HepG2 (cell line): ENCODE results near the gene NAB2. TPM values are rescaled to one million over a fixed set of nuclear protein-coding genes. Genes with fewer than 3 reads are reported as not detected.
A peak's percentile ranks its signal among the peaks of the same experiment; 100 is the strongest.

Experiments
- ATF7-NPFF ChIP-seq: sonication (generic); formaldehyde crosslinking; IDR thresholded peaks from 2 replicates; pipeline ENCODE4 v1.8.1; 2023; ENCODE audit warnings: mild to moderate bottlenecking, low read depth, missing genetic modification reagents, moderate library complexity
- CHD4 ChIP-seq: fragments of 200-600 bp; sonication (generic); IDR thresholded peaks from 2 replicates; pipeline ENCODE4 v1.7.0; 2017; ENCODE audit warnings: mild to moderate bottlenecking, low read length, borderline replicate concordance
- ERF ChIP-seq: IDR thresholded peaks from 2 replicates; pipeline ENCODE4 v1.6.1; 2018; ENCODE audit warnings: missing biosample characterization, missing genetic modification reagents
- HNF4A ChIP-seq: sonication (generic); formaldehyde crosslinking; IDR thresholded peaks from 2 replicates; pipeline ENCODE4 v1.4.0; 2020; ENCODE audit warnings: missing genetic modification reagents
- HNRNPK ChIP-seq: fragments of 200-400 bp; formaldehyde crosslinking; IDR thresholded peaks from 2 replicates; pipeline ENCODE4 v1.6.1; 2018; ENCODE audit warnings: low read length, low read depth, moderate library complexity, mild to moderate bottlenecking; ENCODE audit not compliant: poor library complexity, severe bottlenecking
- HOXD1 ChIP-seq: sonication (generic); formaldehyde crosslinking; IDR thresholded peaks from 2 replicates; pipeline ENCODE4 v1.5.0; 2020; ENCODE audit warnings: missing genetic modification reagents
- KMT2A ChIP-seq: sonication (generic); formaldehyde crosslinking; IDR thresholded peaks from 2 replicates; pipeline ENCODE4 v1.4.0; 2020; ENCODE audit warnings: missing genetic modification reagents
- KMT2B ChIP-seq: IDR thresholded peaks from 2 replicates; pipeline ENCODE4 v1.6.1; 2016; ENCODE audit warnings: missing genetic modification reagents, missing compliant biosample characterization
- NFKBIZ ChIP-seq: IDR thresholded peaks from 2 replicates; pipeline ENCODE4 v1.6.1; 2018; ENCODE audit warnings: missing genetic modification reagents, missing compliant biosample characterization
- NFYC ChIP-seq: IDR thresholded peaks from 2 replicates; pipeline ENCODE4 v1.6.1; 2016; ENCODE audit warnings: missing genetic modification reagents, missing compliant biosample characterization
- SALL2 ChIP-seq: sonication (generic); formaldehyde crosslinking; IDR thresholded peaks from 2 replicates; pipeline ENCODE4 v1.8.1; 2023; ENCODE audit warnings: mild to moderate bottlenecking, missing genetic modification reagents, inconsistent platforms
- ZMYM4 ChIP-seq: sonication (generic); formaldehyde crosslinking; IDR thresholded peaks from 2 replicates; pipeline ENCODE4 v1.8.1; 2023; ENCODE audit warnings: mild to moderate bottlenecking, missing genetic modification reagents
- ZNF30 ChIP-seq: sonication (generic); formaldehyde crosslinking; IDR thresholded peaks from 2 replicates; pipeline ENCODE4 v1.5.0; 2020; ENCODE audit warnings: mild to moderate bottlenecking, missing genetic modification reagents
- ZNF331 ChIP-seq: sonication (generic); formaldehyde crosslinking; IDR thresholded peaks from 2 replicates; pipeline ENCODE4 v1.4.0; 2020; ENCODE audit warnings: missing genetic modification reagents
- ZNF33B ChIP-seq: sonication (generic); formaldehyde crosslinking; IDR thresholded peaks from 2 replicates; pipeline ENCODE4 v1.5.1; 2020; ENCODE audit warnings: mild to moderate bottlenecking, missing genetic modification reagents
- ZNF431 ChIP-seq: sonication (generic); formaldehyde crosslinking; IDR thresholded peaks from 2 replicates; pipeline ENCODE4 v1.9.0; 2022; ENCODE audit warnings: missing genetic modification reagents, low read depth, mild to moderate bottlenecking, borderline replicate concordance
- ZNF574 ChIP-seq: sonication (generic); formaldehyde crosslinking; IDR thresholded peaks from 2 replicates; pipeline ENCODE4 v1.4.0; 2020; ENCODE audit warnings: missing genetic modification reagents
- ZNF597 ChIP-seq: sonication (generic); formaldehyde crosslinking; IDR thresholded peaks from 2 replicates; pipeline ENCODE4 v1.5.0; 2020; ENCODE audit warnings: missing genetic modification reagents
- ZNF652 ChIP-seq: IDR thresholded peaks from 2 replicates; pipeline ENCODE4 v1.6.1; 2016; ENCODE audit warnings: low read depth, borderline replicate concordance
- ZNF7 ChIP-seq: IDR thresholded peaks from 2 replicates; pipeline ENCODE4 v1.6.1; 2016; ENCODE audit warnings: missing biosample characterization, missing genetic modification reagents
- polyA plus RNA-seq, 8 experiments: library from polyadenylated mRNA; depleted of rRNA in 3 of 8; stranded (reverse) in 7 of 8; unstranded in 1 of 8; fragments of >200 nt; fragmentation: Illumina TruSeq in 4 of 8; extraction: Trizol in 4 of 8; gene quantifications; 2 replicates each; pipeline versions ENCODE4 v1.2.1 to v1.2.3, GENCODE V29; 2011 to 2016; ENCODE audit warnings: low read depth in 4 of 8, missing spikeins in 1 of 8, mixed read lengths in 1 of 8; ENCODE audit not compliant: insufficient read depth in 1 of 8
- total RNA-seq, 5 experiments: library from RNA; depleted of rRNA; stranded (reverse); fragments of >200 nt; fragmentation: Illumina TruSeq; extraction: Trizol; gene quantifications; 2 replicates each; pipeline ENCODE4 v1.2.3, GENCODE V29; 2016; ENCODE audit warnings: low read depth in 1 of 5
- TF ChIP-seq, protein P1 (sequence below): IDR thresholded peaks from 2 replicates; pipeline ENCODE4 v1.4.0; 2020; ENCODE audit warnings: mild to moderate bottlenecking, missing genetic modification reagents

Gene NAB2
- total and polyA plus RNA-seq, 2 of the 13 experiments (the other 11 are each of a cell fraction or from before 2014, with no cell fraction given), result 11.7 to 12.9 TPM

DNA sequence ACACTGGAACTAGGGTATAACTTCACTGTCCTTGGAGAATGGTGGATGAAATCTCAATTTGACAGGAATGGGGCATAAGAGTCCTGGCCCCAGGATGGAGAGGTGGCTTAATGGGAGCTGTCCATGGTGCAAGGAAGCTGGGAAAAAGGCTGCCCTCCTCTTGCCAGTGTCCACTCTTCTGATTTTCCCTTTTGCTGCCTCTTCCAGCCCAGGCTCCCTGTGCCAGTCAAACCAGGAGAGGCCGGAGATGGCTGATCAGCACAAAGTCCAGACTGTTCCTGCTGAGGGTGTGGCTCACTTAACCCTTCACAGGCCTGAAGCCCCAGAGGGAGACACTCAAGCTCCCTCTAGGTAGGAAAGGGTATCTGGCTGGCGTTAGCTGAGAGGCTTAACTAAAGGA is 39.0 kb upstream of the NAB2 start, which contains the start of gene MYO1A (continued):
- 0 out of 2 replicates have a peak, but pooled peaks have one; percentile 16 for TF ChIP-seq ZNF574 (CRISPR knock-in tag)
- TF ChIP-seq ZNF597 (CRISPR knock-in tag), result no peak
- no peak for TF ChIP-seq CHD4
- TF ChIP-seq ZMYM4 (CRISPR knock-in tag), result 0 out of 2 replicates have a peak, but pooled peaks have one; percentile 39
- TF ChIP-seq NFKBIZ (CRISPR knock-in tag), result 0 out of 2 replicates have a peak, but pooled peaks have one; percentile 24
- peak; percentile 87 for TF ChIP-seq HNF4A (CRISPR knock-in tag)
- no peak for TF ChIP-seq KMT2B
- no peak for TF ChIP-seq NFYC
- TF ChIP-seq ZNF7 (CRISPR knock-in tag), result peak; percentile 45; the same call in 1 of the 2 replicates
- no peak for TF ChIP-seq ZNF33B (CRISPR knock-in tag)
- TF ChIP-seq ZNF431 (CRISPR knock-in tag), result peak; percentile 46; the same call in 1 of the 2 replicates
- TF ChIP-seq SALL2 (CRISPR knock-in tag), result no peak
- peak; percentile 97 for TF ChIP-seq ZNF652 (CRISPR knock-in tag)
- no peak for TF ChIP-seq HNRNPK
- TF ChIP-seq, protein P1, sequence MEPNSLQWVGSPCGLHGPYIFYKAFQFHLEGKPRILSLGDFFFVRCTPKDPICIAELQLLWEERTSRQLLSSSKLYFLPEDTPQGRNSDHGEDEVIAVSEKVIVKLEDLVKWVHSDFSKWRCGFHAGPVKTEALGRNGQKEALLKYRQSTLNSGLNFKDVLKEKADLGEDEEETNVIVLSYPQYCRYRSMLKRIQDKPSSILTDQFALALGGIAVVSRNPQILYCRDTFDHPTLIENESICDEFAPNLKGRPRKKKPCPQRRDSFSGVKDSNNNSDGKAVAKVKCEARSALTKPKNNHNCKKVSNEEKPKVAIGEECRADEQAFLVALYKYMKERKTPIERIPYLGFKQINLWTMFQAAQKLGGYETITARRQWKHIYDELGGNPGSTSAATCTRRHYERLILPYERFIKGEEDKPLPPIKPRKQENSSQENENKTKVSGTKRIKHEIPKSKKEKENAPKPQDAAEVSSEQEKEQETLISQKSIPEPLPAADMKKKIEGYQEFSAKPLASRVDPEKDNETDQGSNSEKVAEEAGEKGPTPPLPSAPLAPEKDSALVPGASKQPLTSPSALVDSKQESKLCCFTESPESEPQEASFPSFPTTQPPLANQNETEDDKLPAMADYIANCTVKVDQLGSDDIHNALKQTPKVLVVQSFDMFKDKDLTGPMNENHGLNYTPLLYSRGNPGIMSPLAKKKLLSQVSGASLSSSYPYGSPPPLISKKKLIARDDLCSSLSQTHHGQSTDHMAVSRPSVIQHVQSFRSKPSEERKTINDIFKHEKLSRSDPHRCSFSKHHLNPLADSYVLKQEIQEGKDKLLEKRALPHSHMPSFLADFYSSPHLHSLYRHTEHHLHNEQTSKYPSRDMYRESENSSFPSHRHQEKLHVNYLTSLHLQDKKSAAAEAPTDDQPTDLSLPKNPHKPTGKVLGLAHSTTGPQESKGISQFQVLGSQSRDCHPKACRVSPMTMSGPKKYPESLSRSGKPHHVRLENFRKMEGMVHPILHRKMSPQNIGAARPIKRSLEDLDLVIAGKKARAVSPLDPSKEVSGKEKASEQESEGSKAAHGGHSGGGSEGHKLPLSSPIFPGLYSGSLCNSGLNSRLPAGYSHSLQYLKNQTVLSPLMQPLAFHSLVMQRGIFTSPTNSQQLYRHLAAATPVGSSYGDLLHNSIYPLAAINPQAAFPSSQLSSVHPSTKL (CRISPR knock-in tag), result 0 out of 2 replicates have a peak, but pooled peaks have one; percentile 14
- TF ChIP-seq ZNF30 (CRISPR knock-in tag), result 0 out of 2 replicates have a peak, but pooled peaks have one; percentile 42
- no peak for TF ChIP-seq HOXD1 (CRISPR knock-in tag)
- TF ChIP-seq ERF, result 0 out of 2 replicates have a peak, but pooled peaks have one; percentile 35
- TF ChIP-seq ATF7-NPFF (CRISPR knock-in tag), result no peak
- no peak for TF ChIP-seq KMT2A
- TF ChIP-seq ZNF331 (CRISPR knock-in tag), result peak; percentile 39; the same call in 1 of the 2 replicates
